Right lobe of liver (tissue), 4 donors: ENCODE measurements around the gene FADS6.

Experiments
- CTCF ChIP-seq, 4 donors: fragments of 200-600 bp in 3 of 4; fragments of 450-650 bp in 1 of 4; IDR thresholded peaks; one replicate each; pipeline versions ENCODE4 v1.5.1 to v1.8.0; 2016 to 2022; ENCODE audit warnings: antibody characterized with exemption in 4 of 4, mild to moderate bottlenecking in 2 of 4
- POLR2A ChIP-seq: fragments of 450-650 bp; IDR thresholded peaks from one replicate; pipeline ENCODE4 v1.6.1; 2017; ENCODE audit warnings: antibody characterized with exemption, mild to moderate bottlenecking
- donor health status: DM: no; HTN: no; CAD: no.
- donor health status: DM: no; HTN: no; CAD: no.
- donor health status: DM: no; HTN: yes; CAD: no.

GRCh38 chr17:74839990-74840852, 53.2 kb downstream of the FADS6 start:
- no peak for TF ChIP-seq CTCF (IDR thresholded peaks at IDR 0.05)
- no peak for TF ChIP-seq POLR2A
